HepG2 (cell line): ENCODE results near the gene PRKCZ. TPM values are rescaled to one million over a fixed set of nuclear protein-coding genes. Genes with fewer than 3 reads are reported as not detected.
A peak's percentile ranks its signal among the peaks of the same experiment; 100 is the strongest.

Source experiments
- ASH2L ChIP-seq: fragments of 300-600, 200-600 bp; sonication (generic); IDR thresholded peaks from 2 replicates; pipeline ENCODE4 v1.7.0; 2017; ENCODE audit warnings: low read depth, mild to moderate bottlenecking, moderate library complexity, mixed read lengths, low read length; ENCODE audit not compliant: insufficient read length
- BATF2 ChIP-seq: sonication (generic); formaldehyde crosslinking; IDR thresholded peaks from 2 replicates; pipeline ENCODE4 v1.8.0; 2022; ENCODE audit warnings: mild to moderate bottlenecking, missing genetic modification reagents, moderate library complexity
- CCAR2 ChIP-seq: fragments of 200-400 bp; formaldehyde crosslinking; optimal IDR thresholded peaks from 2 replicates; pipeline ENCODE3; 2018; ENCODE audit warnings: low read depth, mild to moderate bottlenecking, low read length, moderate library complexity
- FOSL2 ChIP-seq: sonication (generic); formaldehyde crosslinking; IDR thresholded peaks from 2 replicates; pipeline ENCODE4 v1.4.0; 2020; ENCODE audit warnings: missing genetic modification reagents
- HOXD1 ChIP-seq: sonication (generic); formaldehyde crosslinking; IDR thresholded peaks from 2 replicates; pipeline ENCODE4 v1.5.0; 2020; ENCODE audit warnings: missing genetic modification reagents
- MAFK ChIP-seq, 2 experiments: IDR thresholded peaks in 1 of 2; conservative IDR thresholded peaks in 1 of 2; 2 replicates each; pipeline ENCODE4 v1.6.1; 2011; ENCODE audit warnings: improper control_type of control experiment in 2 of 2, low read length in 2 of 2
- SIX1 ChIP-seq: sonication (generic); formaldehyde crosslinking; IDR thresholded peaks from 2 replicates; pipeline ENCODE4 v1.4.0; 2020; ENCODE audit warnings: missing genetic modification reagents, borderline replicate concordance
- TMF1 ChIP-seq: sonication (generic); formaldehyde crosslinking; IDR thresholded peaks from 2 replicates; pipeline ENCODE4 v1.8.1; 2022; ENCODE audit warnings: low read depth, missing genetic modification reagents
- XRCC5 ChIP-seq: fragments of 200-400 bp; formaldehyde crosslinking; optimal IDR thresholded peaks from 2 replicates; pipeline ENCODE3; 2017; ENCODE audit warnings: mild to moderate bottlenecking, low read length
- ZBTB4 ChIP-seq: sonication (generic); formaldehyde crosslinking; IDR thresholded peaks from 2 replicates; pipeline ENCODE4 v1.4.0; 2020; ENCODE audit warnings: missing genetic modification reagents, mild to moderate bottlenecking, borderline replicate concordance
- ZBTB49 ChIP-seq: sonication (generic); formaldehyde crosslinking; IDR thresholded peaks from 2 replicates; pipeline ENCODE4 v1.4.0; 2020; ENCODE audit warnings: missing genetic modification reagents, borderline replicate concordance
- ZKSCAN1 ChIP-seq: fragments of 150-350 bp; IDR thresholded peaks from 2 replicates; pipeline ENCODE4 v1.6.1; 2014; ENCODE audit warnings: low read length
- ZNF264 ChIP-seq: sonication (generic); formaldehyde crosslinking; IDR thresholded peaks from 2 replicates; pipeline ENCODE4 v1.4.0; 2020; ENCODE audit warnings: missing genetic modification reagents
- ZNF276 ChIP-seq: sonication (generic); formaldehyde crosslinking; IDR thresholded peaks from 2 replicates; pipeline ENCODE4 v1.4.0; 2020; ENCODE audit warnings: mild to moderate bottlenecking, low read depth, missing genetic modification reagents
- ZNF383 ChIP-seq: sonication (generic); formaldehyde crosslinking; IDR thresholded peaks from 2 replicates; pipeline ENCODE4 v1.4.0; 2020; ENCODE audit warnings: missing genetic modification reagents, mild to moderate bottlenecking, borderline replicate concordance
- ZSCAN21 ChIP-seq: sonication (generic); formaldehyde crosslinking; IDR thresholded peaks from 2 replicates; pipeline ENCODE4 v1.8.0; 2022; ENCODE audit warnings: mild to moderate bottlenecking, missing genetic modification reagents, moderate library complexity, borderline replicate concordance
- ZSCAN31 ChIP-seq: sonication (generic); formaldehyde crosslinking; IDR thresholded peaks from 2 replicates; pipeline ENCODE4 v1.5.0; 2020; ENCODE audit warnings: low read depth, mild to moderate bottlenecking, missing genetic modification reagents
- polyA plus RNA-seq, 8 experiments: library from polyadenylated mRNA; depleted of rRNA in 3 of 8; stranded (reverse) in 7 of 8; unstranded in 1 of 8; fragments of >200 nt; fragmentation: Illumina TruSeq in 4 of 8; extraction: Trizol in 4 of 8; gene quantifications; 2 replicates each; pipeline versions ENCODE4 v1.2.1 to v1.2.3, GENCODE V29; 2011 to 2016; ENCODE audit warnings: low read depth in 4 of 8, missing spikeins in 1 of 8, mixed read lengths in 1 of 8; ENCODE audit not compliant: insufficient read depth in 1 of 8
- total RNA-seq, 5 experiments: library from RNA; depleted of rRNA; stranded (reverse); fragments of >200 nt; fragmentation: Illumina TruSeq; extraction: Trizol; gene quantifications; 2 replicates each; pipeline ENCODE4 v1.2.3, GENCODE V29; 2016; ENCODE audit warnings: low read depth in 1 of 5
- TF ChIP-seq, protein P1 (sequence below): sonication (generic); formaldehyde crosslinking; IDR thresholded peaks from 2 replicates; pipeline ENCODE4 v1.8.1; 2023; ENCODE audit warnings: missing genetic modification reagents, mild to moderate bottlenecking, borderline replicate concordance
- TF ChIP-seq, protein P2 (sequence below): sonication (generic); formaldehyde crosslinking; IDR thresholded peaks from 2 replicates; pipeline ENCODE4 v1.5.0; 2020; ENCODE audit warnings: missing genetic modification reagents

The PRKCZ gene
- total and polyA plus RNA-seq, 2 of the 13 experiments (the other 11 are each of a cell fraction or from before 2014, with no cell fraction given), result 34.7 to 85.2 TPM

DNA sequence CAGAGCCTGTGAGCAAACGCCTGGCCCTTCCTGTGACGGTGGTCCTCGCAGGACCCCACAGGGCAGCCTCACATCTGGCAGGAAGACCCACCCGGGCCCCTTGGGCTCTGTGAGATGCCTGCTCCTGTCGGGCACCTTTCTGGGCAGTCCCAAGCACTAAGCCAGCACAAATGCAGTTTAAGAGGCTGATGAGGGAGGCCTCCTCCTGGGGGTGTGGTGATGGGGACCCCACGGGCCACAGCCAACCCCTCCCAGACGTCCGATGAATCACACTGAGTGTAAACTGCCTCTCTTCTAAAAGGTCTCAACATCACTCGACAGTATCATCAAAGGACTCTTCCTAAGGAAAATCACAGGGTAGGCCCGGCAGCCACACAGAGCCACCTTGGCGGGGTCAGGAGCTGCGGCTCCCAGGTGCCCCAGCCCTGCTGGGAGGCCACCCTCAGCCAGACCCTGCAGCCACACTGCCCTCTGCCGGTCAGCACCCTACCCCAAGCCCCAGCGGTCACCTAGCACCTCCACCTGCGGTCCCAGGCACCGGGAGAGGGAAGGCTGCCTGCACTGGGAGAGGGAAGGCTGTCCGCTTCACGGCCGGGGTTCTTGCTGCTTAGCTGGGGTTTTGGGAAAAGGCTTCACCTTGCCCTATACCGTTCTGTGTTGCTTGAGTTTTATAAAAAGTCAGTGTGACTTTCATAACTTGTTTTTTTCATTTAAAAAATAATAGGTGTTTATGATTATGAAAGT, 3.9 kb upstream of the PRKCZ start (continued):
- TF ChIP-seq, protein P1, sequence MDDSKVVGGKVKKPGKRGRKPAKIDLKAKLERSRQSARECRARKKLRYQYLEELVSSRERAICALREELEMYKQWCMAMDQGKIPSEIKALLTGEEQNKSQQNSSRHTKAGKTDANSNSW (CRISPR knock-in tag), result no peak
- TF ChIP-seq ZKSCAN1 (no peak), BATF2 (no peak), ZNF264 (CRISPR knock-in tag) (no peak), ZSCAN21 (peak; percentile 18; the same call in 1 of the 2 replicates), CCAR2 (no peak), XRCC5 (peak; percentile 95), ZBTB4 (CRISPR knock-in tag) (no peak), SIX1 (CRISPR knock-in tag) (no peak), ZNF276 (CRISPR knock-in tag) (no peak), ASH2L (no peak), HOXD1 (CRISPR knock-in tag) (0 out of 2 replicates have a peak, but pooled peaks have one; percentile 46), ZNF383 (CRISPR knock-in tag) (no peak), ZBTB49 (peak; percentile 75; the same call in 1 of the 2 replicates), FOSL2 (CRISPR knock-in tag) (peak; percentile 38), MAFK (conservative IDR thresholded peaks at IDR 0.05 in 1 of 2, IDR thresholded peaks at IDR 0.05 in 1 of 2; ENCODE audit: low read length in 2 of 2) (no peak), ZSCAN31 (CRISPR knock-in tag) (no peak), TMF1 (CRISPR knock-in tag) (no peak)
- TF ChIP-seq, protein P2, sequence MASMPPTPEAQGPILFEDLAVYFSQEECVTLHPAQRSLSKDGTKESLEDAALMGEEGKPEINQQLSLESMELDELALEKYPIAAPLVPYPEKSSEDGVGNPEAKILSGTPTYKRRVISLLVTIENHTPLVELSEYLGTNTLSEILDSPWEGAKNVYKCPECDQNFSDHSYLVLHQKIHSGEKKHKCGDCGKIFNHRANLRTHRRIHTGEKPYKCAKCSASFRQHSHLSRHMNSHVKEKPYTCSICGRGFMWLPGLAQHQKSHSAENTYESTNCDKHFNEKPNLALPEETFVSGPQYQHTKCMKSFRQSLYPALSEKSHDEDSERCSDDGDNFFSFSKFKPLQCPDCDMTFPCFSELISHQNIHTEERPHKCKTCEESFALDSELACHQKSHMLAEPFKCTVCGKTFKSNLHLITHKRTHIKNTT (CRISPR knock-in tag), result no peak
